HG03095 (cell line): ENCODE measurements around the gene NLGN4X.

Experiments
- ATAC-seq: cut with Tn5 transposase; IDR thresholded peaks from one replicate; pipeline ENCODE4 v1.9.1; 2021; ENCODE audit warnings: moderate library complexity; ENCODE audit not compliant: unreplicated experiment

NLGN4X gene

DNA sequence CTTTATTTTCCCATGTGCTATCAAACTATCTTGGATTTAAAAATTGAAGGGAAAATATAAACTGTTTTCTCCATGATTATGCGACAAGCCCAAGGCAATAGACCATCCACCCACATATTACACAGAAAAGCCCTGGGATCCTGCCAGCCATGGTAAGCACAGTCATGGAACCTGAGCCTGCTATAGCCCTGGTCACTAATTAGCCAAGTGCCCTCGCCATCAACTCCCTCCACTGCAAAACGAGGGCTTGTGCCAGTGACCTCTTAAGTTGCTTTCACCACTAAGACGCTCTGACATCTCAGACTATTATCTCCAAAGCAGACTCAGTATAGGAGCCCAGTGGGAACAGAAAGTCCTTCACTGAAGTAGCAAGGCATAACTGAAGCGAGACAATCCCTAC, 69.2 kb downstream of the NLGN4X start:
- ATAC-seq, result no peak

DNA sequence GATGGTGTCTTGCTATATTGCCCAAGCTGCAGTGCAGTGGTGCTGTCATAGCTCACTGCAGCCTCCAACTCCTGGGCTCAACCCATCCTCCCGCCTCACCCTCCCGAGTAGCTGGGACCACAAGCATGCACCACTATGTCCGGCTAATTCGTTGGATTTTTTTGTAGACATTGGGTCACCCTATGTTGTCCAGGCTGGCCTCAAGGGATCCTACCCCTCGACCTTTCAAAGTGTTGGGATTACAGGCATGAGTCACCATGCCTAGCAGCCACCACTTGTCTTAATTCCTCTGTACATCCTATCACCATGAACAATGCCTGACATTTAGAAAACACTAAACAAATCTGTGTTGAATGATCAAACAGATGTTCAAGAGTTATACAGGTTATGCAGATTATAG, 76.7 kb downstream of the NLGN4X start:
- no peak for ATAC-seq

DNA sequence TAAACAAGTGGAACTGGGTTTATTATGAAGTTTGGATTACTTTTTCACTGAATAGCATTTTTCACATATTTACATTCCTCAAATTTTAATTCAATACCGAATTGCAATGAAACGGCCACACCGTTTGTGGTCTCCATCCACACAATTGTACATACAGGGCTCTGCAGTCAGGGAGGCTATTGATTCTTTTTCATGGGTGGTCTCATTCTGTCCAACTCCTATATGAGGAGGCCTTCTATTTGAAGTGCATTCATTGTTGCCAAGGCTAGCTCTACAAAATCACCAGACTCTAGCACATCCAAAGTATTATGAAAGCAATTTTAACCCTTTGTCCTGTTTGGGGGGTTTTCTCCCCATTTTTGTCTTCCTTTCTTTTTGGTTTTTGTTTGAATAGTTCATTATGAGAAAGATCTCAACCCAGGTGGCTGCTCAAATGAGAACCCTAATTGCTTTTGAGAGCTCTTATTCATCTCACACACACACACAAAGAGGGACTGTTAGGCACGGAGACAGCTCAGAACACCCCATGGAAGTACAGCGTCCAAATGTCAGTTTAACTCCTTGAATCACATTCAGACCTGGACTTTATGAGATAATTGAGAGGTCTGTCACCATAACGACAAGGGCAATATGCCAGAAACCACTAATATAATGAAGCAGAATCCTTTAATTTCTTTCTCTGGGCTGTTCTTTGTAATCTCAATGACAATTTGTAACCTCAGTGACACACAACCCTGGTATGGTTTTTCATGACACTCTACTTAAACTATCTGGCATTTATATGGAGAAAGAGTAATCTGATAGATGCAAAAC, 79.4 kb downstream of the NLGN4X start:
- ATAC-seq, result no peak

DNA sequence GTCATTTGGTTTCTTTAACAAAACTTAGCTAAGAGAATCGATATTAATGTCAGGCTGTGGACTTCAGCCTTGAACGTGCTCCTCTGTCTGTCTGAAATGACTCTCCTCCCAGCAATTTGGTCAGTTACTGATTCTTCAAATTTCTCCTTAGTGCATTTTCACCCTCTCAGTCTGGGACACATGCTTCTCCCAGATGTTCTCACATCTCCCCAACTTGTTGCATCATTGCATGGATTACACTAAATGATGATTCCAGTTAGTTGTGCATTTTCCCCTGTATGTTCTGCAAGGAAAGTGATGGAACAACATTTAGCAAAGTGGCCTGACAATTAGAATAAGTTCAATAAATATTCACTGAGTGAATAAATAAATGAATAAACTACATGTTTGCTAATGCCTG, 94.4 kb downstream of the NLGN4X start:
- no peak for ATAC-seq

DNA sequence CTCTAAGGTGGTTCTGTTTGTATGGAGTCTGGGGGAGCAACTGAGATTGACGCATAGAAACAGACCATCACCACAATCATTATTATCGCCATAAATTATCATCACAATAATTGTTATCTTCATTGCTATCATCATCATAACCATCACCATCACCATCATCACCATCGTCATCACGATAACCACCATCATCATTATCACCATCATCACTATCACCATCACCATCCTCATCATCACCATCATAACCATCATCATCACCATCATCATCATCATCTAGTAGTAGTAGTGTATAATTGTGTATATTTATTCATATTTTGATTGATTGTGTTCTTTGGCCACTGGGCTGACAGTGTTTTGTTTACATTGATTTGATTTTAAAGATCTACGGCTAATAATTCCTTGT, 95.7 kb downstream of the NLGN4X start:
- no peak for ATAC-seq

DNA sequence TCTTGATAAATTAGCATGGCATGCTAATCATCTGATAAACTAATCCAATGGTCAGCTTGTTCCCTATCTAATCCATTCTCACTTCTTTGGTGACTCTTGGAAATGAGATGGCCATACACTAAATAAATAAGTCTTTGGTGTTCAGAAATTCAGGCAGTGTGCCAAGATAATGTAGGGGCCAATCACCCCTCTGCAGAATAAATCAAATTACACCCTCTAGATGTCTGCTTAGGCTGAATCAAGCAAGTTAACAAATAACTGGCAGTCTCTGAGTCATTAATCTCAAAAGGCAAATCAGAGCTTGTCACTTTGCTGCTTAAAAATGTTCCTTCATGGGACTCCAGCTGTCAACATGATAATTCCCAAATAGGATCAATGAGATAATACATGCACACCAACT, 97.4 kb downstream of the NLGN4X start:
- ATAC-seq, result no peak

DNA sequence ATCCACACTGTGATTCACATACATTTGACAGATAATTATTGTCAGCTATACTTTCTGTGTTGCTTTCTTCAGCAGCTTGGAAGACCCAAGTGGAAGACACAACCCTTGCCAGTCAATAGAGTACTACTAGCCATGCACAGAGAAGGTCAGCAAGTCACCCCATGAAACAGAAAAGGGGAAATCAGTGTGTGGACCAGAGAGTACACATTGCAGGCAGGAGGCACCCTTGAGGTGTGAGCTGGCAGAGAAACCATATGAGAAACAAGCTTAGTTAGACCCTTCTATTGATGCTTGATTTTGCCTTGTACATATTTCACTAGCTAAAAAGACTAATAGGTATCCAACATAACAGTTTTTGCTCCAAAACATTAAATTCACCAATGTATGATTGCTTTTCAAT, 99.5 kb downstream of the NLGN4X start:
- no peak for ATAC-seq

DNA sequence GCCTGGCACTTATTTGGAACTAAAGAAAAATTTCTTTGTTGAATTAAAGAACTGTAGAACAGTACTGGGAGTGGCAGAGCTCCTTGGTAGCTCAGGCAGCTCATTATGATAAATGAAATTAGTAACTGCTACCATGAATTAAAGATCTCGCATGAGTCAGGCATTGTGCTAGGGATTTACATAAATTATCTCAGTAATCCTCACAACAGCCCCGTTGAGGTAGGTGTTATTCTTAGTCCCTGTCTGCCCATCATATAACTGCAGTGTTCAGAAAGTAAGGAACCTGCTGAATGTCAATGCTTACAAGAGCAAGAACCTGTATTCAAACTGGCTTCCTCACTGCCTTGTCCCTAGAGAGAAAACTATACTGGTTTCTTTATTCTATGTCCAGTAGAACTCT, 108.3 kb downstream of the NLGN4X start:
- no peak for ATAC-seq

DNA sequence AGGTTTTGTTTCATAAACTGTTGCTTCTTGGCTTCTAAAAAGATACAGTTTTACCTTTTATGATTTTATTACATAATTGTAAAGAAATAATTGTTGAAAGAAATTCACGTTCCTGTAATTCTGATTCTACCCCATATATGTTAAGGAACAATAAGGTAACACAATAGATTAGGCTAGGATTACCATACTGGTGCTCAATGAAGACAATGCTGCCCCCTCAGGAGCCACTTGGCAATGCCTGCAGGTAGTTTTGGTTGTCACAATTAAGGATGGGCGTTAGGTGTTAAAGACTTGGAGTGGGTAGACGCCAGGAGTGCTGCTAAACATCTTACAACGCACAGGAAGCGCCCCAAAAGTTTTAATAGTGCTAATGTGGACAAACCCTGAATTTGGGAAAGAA, 133.2 kb downstream of the NLGN4X start:
- no peak for ATAC-seq

DNA sequence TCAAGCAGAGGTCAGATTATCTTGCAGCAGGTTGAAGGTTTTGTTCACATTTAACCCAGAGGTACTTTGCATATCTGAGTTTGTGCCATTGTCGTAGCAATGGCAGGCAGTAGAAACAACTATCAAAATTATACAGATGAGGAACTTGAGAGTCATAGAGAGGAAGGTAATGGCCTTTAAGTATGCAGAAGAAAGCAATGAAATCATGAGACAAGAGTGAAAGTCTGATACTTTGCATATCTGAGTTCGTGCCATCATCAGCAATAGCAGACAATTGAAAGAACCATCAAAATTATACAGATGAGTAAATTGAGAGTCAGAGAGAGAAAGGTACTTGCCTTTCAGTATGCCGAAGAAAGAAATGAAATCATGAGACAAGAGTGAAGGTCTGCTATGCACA, 154.1 kb downstream of the NLGN4X start:
- ATAC-seq, result no peak

DNA sequence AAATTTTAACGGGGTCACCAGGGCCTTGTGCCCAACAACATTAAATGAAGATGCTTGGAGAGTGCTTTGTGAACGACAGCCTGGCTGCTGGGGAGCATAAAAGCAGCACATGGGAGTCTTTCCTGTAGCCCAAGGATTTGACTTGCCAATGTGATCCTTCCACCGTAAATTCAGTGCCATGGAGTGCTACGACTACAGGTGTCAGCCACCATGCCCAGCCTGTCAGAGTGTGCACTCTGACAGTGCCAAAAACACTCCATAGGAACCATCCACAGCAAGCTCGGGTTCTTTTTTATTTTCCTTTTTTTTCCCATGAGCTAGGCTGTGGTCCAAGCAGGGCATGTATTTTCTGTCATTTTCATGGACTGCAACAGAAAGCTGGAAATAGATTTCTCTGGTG, 156.9 kb downstream of the NLGN4X start:
- ATAC-seq, result no peak

DNA sequence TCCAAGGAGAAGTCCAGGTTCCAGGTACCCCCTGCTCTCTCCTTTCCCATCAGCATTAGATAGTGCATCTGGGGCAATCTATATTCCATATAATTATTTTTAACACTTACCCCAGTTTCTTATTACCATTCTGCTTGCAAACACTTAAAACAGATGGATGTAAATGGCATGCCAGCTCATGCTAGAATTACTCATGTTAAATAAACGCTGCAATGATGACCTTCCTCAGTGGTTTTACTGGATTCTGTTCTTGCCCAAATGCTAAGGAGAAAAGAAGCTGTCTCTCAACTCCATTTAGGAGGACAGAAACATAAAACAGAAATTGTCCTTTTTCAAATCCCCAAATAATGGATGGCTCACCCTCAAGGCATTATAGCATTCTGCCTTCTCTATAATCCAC, 161.1 kb downstream of the NLGN4X start:
- ATAC-seq, result no peak

DNA sequence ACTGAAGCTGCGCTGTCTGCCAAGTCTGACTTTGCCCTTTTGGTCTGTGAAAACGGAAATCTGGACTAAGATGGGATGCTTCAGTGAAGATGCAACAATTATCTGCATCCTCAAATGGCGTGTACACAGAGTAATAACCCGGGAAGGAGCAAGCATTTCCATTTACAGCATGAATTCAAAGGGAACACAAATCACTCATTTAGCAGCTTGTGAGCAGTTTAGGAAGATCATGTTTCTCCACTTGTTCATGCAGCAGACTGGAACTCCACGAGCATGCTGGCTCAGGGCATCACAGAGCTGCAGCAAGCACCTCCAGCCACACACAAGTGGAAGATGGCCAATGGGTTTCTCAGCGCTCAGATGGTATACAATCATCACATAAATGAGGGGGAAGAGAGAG, 175.5 kb downstream of the NLGN4X start:
- no peak for ATAC-seq

DNA sequence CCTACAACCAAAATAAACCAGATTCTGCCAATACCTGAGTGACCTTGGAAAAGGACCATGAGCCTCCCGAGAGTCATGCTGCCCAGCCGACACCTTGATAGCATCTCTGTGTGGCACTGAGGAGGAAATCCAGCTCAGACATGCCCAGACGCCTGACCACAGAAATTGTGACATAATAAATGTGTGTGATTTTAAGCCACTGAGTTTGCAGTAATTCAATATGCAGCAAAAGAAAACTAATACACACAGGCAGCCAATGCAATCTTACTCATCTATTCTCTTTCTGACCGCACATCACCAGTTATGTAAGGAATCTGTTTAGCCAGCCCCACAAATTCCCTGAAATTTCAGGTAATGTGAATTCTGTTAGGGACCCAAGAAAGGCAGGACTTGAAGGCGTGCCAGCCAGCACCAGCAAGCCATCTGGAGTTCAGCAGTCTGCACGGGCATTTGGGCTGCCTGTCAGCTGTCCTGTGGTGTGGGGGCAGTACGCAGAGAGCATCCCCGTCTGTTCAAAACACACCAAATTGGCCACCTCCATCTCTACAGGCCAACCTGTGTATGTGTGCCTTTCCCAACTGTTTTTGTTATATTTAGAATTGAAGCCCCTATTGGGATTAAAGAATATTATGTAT, 176.4 kb downstream of the NLGN4X start:
- no peak for ATAC-seq

DNA sequence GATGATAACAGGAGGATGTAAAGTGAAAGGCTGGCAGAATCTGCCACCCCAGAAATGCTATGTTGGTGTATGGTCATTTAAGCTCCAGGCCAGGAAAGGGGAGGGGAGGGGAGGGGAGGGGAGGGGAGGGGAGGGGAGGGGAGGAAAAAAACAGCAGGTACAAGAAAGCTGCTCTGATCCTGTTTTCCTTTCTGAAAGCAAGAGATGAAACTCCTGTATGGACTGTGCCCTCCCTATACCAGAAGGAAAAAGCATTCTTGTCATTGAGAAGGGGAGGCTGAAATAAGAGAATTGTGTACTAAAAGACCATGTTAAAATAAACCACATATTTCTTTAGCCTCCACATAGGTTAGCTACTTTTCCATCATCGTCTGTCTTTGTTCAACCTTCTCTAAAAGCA, 179.5 kb downstream of the NLGN4X start:
- ATAC-seq, result no peak

DNA sequence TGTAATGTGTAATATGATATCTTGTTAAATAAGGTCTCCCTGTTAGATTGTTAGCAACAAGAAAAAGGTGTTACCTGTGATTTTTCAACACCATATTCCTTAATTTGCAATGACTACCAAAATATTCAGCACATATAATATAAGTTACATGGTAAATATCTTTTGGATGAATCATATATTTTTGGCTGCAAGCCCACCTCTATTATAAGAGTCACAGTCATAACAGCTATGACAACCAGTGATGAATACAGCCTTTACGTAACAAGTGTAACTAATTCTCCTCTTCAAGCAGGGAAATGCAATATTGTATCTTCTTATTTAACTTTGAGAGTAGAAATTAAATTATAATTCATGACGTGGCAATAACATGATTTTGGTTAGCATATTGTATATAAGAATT, 187.0 kb downstream of the NLGN4X start:
- no peak for ATAC-seq

DNA sequence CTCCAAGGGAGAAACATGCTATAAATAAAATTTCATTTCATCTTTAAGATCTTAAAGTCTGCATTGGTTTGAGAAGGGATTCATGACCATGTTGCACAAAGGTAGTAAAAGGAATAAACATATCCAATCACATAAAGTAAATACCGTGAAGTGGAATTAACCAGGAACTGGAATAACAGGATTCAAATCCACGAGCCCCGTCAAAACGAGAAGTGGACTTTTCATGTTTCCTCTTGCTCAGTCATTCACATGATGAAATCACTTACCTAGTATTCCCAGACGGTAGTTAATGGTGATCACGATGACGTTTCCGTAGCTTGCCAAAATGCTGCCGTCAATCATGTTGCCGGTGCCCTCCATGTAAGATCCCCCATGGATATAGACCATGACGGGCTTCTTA, 199.7 kb downstream of the NLGN4X start:
- no peak for ATAC-seq

DNA sequence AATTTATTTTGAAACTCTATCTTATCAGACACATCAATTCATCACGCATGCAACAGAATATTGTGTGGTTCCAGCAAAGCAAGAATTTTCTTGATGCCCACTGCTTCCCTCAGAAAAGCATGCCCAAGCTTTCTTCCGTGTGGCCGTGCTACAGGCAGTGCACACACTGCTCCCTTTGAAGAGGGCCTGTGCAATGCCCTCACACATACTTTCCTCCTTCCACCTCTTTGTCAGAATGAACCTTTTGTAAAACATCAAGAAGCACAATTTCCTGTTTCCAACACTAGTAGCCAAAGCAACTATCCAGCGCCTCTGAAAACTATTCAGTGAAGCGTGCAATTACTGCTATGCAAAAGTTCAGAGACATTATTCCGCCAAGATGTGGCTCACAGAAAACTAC, 201.7 kb downstream of the NLGN4X start:
- no peak for ATAC-seq

DNA sequence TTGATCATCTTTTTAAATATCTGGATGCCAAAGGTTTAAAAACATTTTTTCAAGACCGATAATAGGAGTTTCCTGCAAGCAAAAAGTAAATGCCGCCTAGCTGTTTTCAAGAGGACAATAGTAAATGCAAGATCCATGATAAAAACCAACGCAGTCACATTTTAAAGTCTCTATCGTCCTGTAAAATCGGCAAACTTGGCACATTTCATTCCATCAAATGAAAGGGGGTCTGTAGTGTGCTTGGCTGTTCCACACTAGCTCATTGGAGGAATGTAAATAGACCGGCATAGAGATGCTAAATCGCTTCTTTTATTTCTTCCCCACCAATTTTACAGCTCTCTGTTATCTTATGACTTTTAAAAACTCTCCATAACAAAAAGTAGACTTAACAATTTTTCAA, 202.2 kb downstream of the NLGN4X start:
- ATAC-seq, result no peak

DNA sequence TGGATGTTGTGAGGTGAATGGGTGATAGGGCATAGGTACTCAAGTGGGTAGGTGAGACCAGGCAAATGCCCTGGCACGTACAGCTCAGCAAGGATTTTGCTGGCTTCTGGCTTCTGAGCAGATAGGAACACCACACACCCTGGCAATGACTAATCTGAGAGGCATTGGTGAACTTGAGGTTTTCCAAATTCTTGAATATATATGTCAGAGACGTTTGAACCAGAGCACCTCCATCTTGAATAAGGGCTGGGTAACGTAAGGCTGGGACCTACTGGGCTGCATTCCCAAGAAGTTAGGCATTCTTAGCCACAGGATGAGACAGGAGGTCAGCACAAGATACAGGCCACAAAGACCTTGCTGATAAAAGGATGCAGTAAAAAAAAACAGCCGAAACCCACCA, 204.5 kb downstream of the NLGN4X start:
- no peak for ATAC-seq

DNA sequence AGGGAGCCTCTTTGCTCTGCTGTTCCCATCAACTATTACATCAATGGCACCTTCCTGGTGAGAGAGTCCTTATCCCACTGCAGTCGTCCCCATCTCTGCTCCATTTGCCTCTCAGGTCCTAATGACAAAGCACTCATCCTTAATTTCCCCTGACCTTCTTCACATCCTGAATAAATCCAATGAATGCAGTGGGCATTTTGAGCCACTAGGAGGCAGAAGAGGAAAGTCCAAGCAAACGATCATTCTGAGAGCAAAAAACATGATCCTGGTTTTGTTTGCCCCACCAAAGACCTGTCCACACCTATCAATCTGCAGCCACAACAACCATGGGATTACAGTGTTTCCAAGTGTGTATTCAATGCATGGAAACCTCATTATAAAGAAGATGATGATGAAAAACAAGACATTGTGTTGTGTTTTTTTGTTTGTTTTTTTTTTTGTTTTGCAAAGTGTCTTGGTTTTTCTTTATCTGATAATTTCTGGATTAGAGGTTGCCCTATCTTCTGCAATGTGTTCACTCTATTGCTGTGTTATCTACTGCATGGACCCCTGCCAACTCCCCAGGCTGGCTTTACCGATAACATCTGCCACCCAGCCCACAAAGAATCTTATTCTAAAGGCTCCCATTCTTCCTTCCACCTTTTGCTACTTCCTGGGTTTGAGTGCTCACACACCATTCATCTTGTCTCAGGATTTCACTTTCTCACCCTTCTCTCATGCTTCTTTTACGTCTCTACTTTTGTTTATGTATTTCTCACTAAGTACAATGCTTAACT, 207.2 kb downstream of the NLGN4X start:
- ATAC-seq, result peak; percentile 83

DNA sequence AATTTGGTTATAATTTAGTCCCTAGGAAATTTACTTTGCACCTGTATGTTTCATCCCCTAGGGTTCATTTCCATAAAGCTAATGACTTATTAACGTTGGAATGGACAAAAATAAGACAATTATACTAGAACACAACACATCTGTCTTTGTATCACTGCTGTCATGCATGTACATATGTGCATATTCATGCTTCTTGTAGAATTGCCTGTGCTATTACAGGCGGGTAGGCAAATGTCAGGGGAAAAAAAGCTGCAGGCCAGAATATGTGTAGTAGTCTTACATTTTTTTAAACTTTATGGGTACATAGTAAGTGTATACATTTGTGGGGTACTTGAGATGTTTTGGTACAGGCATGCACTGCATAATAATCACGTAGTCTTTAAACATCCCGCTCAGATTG, 209.6 kb downstream of the NLGN4X start:
- ATAC-seq, result no peak
